Dermis microvascular lymphatic vessel endothelial cell (primary cell): ENCODE results near the gene LRP3. TPM values are rescaled to one million over a fixed set of nuclear protein-coding genes. Genes with fewer than 3 reads are reported as not detected.
A peak's percentile ranks its signal among the peaks of the same experiment; 100 is the strongest.
"Not testable (repeated sequence)": the region's sequence is repeated elsewhere in the genome, so short reads cannot be mapped to it uniquely, and the experiment has no call there.

ENCODE experiments used
- DNase-seq, 2 donors: peaks; one replicate each; pipeline versions ENCODE4 v3.0.0 to v3.0.0-alpha.2; 2010; ENCODE audit warnings: low read depth in 2 of 2
- total RNA-seq: library from RNA; depleted of rRNA; stranded (reverse); fragments of >200 nt; gene quantifications from 2 replicates; pipeline ENCODE4 v1.2.1, GENCODE V29; 2014

Gene LRP3
- total RNA-seq, 1 donor from 2014 or later = 6.9 TPM

DNA sequence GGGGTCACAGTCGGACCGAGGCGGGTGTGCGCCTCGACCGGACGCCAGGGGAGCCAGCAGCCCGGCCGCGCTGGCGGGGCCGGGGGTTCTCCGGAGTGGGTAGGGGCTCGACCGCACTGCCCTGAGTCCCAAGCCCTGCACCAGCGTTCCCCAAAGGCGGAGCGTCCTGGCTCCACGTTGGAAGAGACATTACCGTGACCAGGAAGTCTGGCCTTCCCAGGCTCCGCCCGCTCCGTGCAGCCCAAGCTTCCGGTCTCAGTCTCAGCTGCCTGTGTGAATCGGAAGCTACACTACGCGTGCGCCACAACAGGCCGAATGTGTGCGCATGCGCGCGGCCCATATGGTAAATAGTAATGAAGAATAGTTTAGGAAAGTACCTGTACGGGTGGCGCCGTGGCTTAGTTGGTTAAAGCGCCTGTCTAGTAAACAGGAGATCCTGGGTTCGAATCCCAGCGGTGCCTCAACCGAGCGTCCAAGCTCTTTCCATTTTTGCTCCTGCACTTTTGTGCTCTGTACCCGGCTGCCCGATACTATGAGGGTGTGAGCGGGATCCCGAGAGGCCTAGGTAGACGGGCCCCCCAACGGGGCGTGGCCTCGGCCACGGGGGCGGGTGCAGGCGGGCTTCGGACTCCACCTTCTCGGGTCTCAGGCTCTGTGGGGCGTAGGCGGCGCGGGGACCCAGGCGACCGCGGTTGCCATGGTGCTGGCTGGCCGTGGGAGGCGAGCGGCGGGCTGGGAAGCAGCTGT is 17.3 kb upstream of the LRP3 start:
- DNase-seq = peak; percentile 95 to 97

DNA sequence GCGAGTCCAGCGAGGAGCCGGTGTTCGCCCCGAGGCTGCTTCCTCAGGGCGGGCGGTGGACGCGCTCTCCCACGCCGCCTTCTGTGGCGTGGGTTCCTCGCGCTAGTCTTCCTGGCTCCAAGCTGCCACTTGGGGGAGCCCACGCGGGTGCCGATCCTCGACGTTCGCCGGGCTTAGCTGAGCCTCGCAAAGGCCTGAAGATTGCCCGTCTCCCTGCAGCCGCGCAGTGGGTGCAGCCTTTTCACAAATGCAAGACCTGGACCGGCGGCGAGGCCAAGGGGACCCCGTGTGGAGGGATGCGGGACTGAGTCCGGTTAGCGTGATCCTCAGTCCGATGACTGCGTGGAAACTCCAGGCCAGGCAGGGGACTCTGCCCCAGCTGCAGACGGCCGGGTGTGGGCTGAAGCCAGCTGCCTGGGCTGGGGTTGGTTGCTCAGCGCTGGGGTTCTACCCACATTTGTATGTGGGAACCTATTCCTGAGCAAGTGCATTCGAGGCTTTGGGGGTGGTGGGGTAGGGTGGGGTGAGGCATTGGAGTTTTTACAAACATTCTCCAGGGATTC is 16.6 kb upstream of the LRP3 start:
- DNase-seq = peak in 1 of 2 donors; percentile 34

- DNase-seq = no peak
Measured at GRCh38 chr19:33186431-33187182, 7.5 kb upstream of the LRP3 start.

GRCh38 chr19:33187183-33187540 is 7.0 kb upstream of the LRP3 start:
- DNase-seq = no peak

GRCh38 chr19:33189453-33189852 is 4.7 kb upstream of the LRP3 start:
- no peak for DNase-seq

DNA sequence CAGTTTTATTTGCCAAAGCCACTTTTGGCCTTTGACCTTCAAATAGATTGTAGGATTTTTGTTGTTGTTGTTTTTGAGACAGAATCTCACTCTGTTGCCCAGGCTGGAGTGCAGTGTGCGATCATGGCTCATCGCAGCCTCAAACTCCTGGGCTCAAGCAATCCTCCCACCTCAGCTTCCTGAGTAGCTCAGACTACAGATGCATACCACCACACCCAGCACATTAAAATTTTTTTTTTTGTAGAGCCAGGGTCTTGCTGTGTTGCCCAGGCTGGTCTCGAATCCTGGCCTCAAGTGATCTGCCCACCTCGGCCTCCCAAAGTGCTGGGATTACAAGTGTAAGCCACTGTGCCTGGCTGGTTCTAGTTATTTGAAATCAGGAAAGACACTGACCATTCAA is 3.0 kb upstream of the LRP3 start:
- not testable (repeated sequence) for DNase-seq

DNA sequence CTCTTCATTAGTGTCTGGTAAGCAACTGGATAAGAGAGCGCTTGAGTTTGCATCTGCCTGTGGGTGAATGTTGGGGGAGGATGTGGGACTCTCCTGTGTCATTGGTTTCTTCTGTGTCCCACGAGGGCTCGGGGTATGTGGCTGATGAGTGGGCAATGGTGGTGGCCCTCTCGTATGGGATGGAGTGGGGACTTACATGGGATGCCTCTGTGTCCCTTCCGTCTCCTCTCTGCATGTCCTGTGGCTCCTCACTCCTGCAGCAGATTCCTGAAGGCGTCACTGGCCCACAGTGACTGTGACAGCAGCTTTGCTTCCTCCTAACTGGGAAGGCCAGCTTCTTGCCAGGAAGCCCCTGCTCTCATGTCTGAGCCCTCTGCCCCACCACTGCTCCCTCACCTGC is 2.6 kb upstream of the LRP3 start:
- no peak for DNase-seq

DNA sequence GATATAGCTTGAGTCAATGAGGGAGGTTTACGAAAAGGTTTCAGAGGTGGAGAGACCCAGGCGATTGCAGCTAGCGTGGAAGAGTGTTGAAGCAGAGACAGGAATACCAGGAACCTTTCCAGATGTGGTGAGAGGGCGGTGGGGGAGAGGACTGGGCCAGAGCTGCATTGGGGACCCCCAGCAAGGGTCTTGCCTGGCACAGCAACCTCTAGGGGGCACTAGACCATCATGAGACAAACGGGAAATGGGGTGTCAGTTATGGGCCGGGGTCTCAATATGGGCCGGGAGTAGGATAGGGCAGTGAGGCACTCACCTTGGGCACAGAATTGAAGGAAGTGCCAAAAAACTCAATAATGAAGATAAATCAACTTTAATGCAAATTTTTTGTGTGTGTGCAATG is 2.1 kb upstream of the LRP3 start:
- DNase-seq = no peak

GRCh38 chr19:33193269-33193864 is 763 bp upstream of the LRP3 start:
- DNase-seq = no peak

DNA sequence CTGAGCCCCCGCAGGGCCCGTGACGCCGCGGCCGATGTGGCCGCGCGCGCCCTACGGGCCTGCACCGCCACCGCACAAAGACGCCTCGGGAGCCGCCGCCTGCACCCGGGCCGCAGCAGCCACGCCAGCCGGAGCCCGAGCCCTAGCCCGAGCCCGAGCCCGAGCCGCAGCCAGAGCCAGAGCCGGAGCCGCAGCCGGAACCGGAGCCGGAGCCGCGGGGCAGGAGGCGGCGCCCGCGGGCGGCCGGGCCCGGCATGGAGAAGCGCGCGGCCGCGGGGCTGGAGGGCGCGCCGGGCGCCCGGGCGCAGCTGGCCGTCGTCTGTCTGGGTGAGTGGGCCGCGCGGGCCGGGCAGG is 379 bp downstream of the LRP3 start:
- DNase-seq = no peak

GRCh38 chr19:33194886-33195644 is 935 bp downstream of the LRP3 start:
- DNase-seq = no peak

GRCh38 chr19:33195645-33196347 is 1.7 kb downstream of the LRP3 start:
- no peak for DNase-seq

DNA sequence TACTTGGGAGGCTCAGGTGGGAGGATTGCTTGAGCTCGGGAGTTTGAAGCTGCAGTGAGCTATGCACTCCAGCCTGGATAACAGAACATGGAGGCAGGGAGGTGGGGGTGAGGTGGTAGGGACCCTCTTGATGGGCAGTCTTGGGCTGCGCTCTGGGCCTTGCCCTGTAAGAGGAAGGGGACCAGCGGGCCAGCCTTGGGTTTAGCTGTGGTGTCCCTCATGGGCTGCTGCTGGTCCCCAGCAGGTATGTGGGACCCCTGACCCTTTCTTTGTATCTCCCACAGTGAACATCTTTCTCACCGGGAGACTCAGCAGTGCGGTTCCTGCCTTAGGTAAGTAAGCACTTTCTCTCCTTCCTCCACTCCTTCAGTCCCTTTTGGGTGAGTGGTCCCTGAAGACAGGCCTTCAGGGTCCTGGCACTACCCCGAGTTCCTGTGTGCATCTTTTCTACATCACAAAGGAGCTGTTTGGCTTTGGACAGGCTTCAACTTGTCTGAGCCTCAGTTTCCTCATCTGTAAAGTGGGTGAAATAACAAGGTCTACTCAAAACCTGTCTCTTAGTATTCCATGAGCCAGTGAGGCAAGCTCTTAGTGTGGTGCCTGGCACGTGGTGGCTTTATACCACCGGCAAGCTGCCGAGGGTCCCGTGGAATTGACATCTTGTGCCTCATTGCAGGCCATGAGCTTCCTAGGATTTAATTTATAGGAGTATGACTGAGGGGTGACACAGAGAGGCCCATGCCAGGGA is 2.5 kb downstream of the LRP3 start:
- DNase-seq = no peak

DNA sequence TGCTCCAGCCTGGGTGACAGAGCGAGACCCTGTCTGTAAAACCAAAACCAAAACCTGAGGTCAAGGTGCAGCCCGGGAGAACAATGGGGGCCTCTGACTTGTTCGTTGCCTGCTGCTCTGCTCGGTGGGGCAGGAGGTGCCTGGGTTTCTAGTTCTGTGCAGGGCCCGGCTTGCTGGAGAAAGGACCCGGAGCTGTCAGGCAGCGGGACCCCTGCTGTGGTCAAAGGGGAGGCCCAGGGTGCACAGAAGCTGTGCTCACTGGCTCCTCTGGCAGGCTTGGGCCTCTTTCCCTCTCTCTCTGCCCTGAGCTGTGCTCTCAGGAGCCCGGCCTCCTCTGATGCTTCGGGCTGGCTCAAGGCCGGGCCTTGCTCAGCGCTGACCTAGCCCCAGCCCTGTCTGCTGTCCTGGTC is 3.5 kb downstream of the LRP3 start:
- DNase-seq = no peak

GRCh38 chr19:33198169-33198568 is 4.0 kb downstream of the LRP3 start:
- DNase-seq = no peak

DNA sequence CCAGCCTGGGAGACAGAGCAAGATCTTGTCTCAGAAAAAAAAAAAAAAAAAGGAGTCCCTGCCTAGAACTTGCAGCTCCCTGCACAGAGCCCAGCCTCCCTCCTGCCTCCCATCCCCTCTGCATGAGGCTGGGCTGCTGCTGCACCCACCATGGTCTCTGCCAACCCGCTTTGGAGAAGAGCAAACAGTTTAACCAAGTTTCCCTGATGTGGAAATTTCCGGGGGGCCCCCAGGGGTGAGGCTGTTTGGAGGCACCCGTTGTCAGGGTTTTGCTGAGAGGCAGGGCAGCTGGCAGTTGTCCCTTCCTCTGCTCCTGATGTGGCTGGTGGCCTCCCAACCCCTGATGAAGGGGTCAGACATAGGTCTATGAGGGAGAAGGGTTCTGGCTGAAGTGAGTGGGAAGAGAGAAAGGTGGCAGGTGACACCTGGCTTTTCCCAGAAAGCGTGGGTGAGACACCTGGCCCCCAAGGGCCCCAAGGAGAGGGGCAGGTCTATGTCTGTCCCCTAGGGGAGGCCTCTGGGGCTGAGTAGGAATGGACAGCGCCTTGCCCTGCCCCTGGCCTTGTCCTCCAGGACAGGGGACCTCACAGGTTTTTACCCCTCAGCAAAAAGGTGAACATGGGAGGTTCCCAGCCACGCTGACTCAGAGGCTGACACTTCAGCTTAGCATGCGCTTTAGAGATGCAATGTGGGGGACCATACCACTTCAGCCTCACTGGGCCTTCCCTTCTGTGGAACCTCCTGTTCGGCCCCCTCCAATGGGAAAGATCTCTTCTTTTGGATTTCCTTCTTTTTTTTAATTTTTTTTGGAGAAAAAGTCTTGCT is 5.5 kb downstream of the LRP3 start:
- no peak for DNase-seq

- DNase-seq = no peak
Measured at GRCh38 chr19:33201473-33201872, 7.3 kb downstream of the LRP3 start.

DNA sequence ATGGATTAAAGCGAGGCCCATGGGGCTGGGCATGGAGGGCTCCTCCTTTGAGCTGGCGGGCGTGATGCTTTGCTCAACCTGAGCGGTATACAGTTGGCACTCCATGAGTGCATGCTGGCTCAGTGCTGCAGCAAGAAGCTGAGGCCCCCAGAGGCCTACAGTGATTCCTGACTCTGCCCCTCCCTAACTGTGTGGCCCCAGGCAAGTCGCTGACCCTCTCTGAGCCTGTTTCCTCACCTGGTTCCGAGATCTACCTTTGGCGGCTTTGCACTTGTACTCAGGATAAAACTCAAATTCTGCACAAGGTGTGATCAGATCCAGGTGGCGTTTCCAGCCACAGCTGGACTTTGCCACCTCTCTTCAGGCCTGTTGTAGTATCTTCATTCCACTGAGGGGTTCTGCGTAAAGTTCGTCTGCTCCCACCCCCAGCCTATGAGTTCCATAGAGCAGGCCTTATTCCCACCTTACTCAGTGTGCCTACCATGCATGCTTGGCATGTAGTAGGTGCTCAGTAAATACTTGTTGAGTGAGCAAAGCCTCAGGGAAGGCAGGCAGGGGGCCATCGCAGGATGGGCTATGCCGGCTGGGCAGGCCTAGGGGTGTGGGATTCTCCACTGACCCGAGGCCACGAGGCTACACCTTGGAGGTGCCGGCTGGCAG is 7.9 kb downstream of the LRP3 start:
- DNase-seq = no peak
